Astrocyte (in vitro differentiated cells and primary cell): ENCODE results near the gene KLHL42. TPM values are rescaled to one million over a fixed set of nuclear protein-coding genes. Genes with fewer than 3 reads are reported as not detected.

Experiments
- DNase-seq: peaks from one replicate; pipeline ENCODE4 v3.0.0-alpha.2; 2010; ENCODE audit warnings: low read depth
- FAIRE-seq: peaks from 2 replicates; lab custom pipeline; 2011; peaks lifted over from hg19 to GRCh38; lab: Jason Lieb, UNC
- H2AFZ ChIP-seq: 2 replicates; pipeline ENCODE4 v1.6.0; 2012; ENCODE audit warnings: low read depth, low read length, inconsistent platforms
- H3K27ac ChIP-seq: 2 replicates; pipeline ENCODE4 v1.5.1; 2011; ENCODE audit warnings: low read depth, low read length, inconsistent platforms
- H3K27me3 ChIP-seq: 2 replicates; pipeline ENCODE4 v1.6.0; 2011; ENCODE audit warnings: low read length, inconsistent platforms; ENCODE audit not compliant: insufficient read depth
- H3K36me3 ChIP-seq: 2 replicates; pipeline ENCODE4 v1.5.1; 2011; ENCODE audit warnings: low read length, inconsistent platforms; ENCODE audit not compliant: insufficient read depth
- H3K4me1 ChIP-seq: 2 replicates; pipeline ENCODE4 v1.5.1; 2011; ENCODE audit warnings: low read length, inconsistent platforms; ENCODE audit not compliant: insufficient read depth
- H3K4me2 ChIP-seq: 2 replicates; pipeline ENCODE4 v1.6.0; 2012; ENCODE audit warnings: low read length, inconsistent platforms
- H3K4me3 ChIP-seq: 2 replicates; pipeline ENCODE4 v1.5.1; 2011; ENCODE audit warnings: low read depth, mild to moderate bottlenecking, low read length, inconsistent platforms; ENCODE audit not compliant: insufficient read depth
- H3K79me2 ChIP-seq: 2 replicates; pipeline ENCODE4 v1.6.0; 2012; ENCODE audit warnings: mild to moderate bottlenecking, low read length, inconsistent platforms; ENCODE audit not compliant: insufficient read depth
- H3K9ac ChIP-seq: 2 replicates; pipeline ENCODE4 v1.6.0; 2012; ENCODE audit warnings: mild to moderate bottlenecking, low read length, inconsistent platforms
- H3K9me3 ChIP-seq: 2 replicates; pipeline ENCODE4 v1.5.1; 2012; ENCODE audit warnings: low read depth, mild to moderate bottlenecking, low read length, inconsistent platforms; ENCODE audit not compliant: insufficient read depth
- H4K20me1 ChIP-seq: 2 replicates; pipeline ENCODE4 v1.6.0; 2012; ENCODE audit warnings: low read length, inconsistent platforms; ENCODE audit not compliant: insufficient read depth
- H3K27ac Mint-ChIP-seq: one replicate; pipeline ENCODE4 v1.8.0; 2021; ENCODE audit warnings: mild to moderate bottlenecking, mixed read lengths; ENCODE audit not compliant: unreplicated experiment
- H3K27me3 Mint-ChIP-seq: one replicate; pipeline ENCODE4 v1.8.0; 2021; ENCODE audit warnings: low read depth, mixed read lengths; ENCODE audit not compliant: unreplicated experiment
- H3K36me3 Mint-ChIP-seq: one replicate; pipeline ENCODE4 v1.8.0; 2021; ENCODE audit warnings: low read depth, mixed read lengths; ENCODE audit not compliant: unreplicated experiment
- H3K4me1 Mint-ChIP-seq: one replicate; pipeline ENCODE4 v1.8.0; 2021; ENCODE audit warnings: low read depth, mixed read lengths; ENCODE audit not compliant: unreplicated experiment
- H3K4me3 Mint-ChIP-seq: one replicate; pipeline ENCODE4 v1.8.0; 2021; ENCODE audit warnings: mild to moderate bottlenecking, moderate library complexity, mixed read lengths; ENCODE audit not compliant: unreplicated experiment
- H3K9me3 Mint-ChIP-seq: one replicate; pipeline ENCODE4 v1.8.0; 2021; ENCODE audit warnings: mild to moderate bottlenecking, mixed read lengths; ENCODE audit not compliant: unreplicated experiment
- EZH2 ChIP-seq: IDR thresholded peaks from 2 replicates; pipeline ENCODE4 v1.6.1; 2012; ENCODE audit warnings: mild to moderate bottlenecking, low read length, inconsistent platforms; ENCODE audit not compliant: insufficient read depth
- total RNA-seq: library from RNA; stranded (reverse); gene quantifications from 2 replicates; pipeline ENCODE4 v1.2.1, GENCODE V29; 2021
- TF ChIP-seq, protein P1 (sequence below): IDR thresholded peaks from 2 replicates; pipeline ENCODE4 v1.5.1; 2011; ENCODE audit warnings: low read depth, mild to moderate bottlenecking, inconsistent platforms, low read length, moderate library complexity; ENCODE audit not compliant: insufficient read depth

KLHL42 gene
- total RNA-seq, 1 donor from 2014 or later = 40.8 TPM

DNA sequence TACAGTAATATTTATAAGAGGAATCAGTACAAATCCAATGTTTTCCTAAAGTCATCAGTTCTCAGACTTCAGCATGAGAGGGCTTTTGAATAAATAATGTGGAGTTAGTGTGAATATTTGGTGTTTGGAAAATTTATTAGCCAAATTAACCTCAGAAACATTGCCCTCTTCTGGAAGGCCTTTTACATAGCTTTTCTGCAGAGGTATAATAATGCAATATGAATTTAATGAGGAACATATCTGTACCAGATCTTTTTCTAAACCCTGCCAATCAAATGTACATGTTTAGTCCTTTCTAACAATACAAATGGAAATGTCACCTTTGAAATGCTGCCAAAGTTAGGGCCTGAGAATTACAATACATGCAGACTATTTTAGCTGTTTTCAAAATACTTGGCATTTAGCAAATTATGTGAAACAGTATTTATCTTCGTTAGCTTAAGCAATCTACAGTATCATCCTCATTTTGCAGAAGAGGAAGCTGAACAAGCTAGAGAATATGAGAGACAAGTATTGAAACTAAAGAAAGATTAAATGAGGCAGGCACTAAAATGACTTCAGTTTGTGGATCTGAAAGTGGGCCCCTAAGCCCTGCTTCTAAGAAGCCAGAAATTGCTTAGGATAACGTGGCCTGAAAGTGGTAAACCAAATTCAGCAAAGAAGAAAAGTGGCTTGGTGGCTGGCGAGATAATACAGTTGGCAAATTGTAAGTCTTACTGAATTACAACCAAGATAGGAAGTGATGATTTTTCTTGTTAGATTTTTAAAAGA, 60.4 kb downstream of the KLHL42 start:
- Histone ChIP-seq H3K4me1 (no peaks in the 10 kb centered on the region), H2AFZ (no peak overlapping the region), H3K9me3 (no peaks in the 10 kb centered on the region), H3K9ac (no peak overlapping the region), H3K36me3 (no peaks in the 10 kb centered on the region), H3K27me3 (no peaks in the 10 kb centered on the region), H3K27ac (no peak overlapping the region), H3K4me2 (no peak overlapping the region), H3K79me2 (no peaks in the 10 kb centered on the region), H3K4me3 (no peak overlapping the region), H4K20me1 (no peaks in the 10 kb centered on the region)
- Mint-ChIP-seq H3K4me1 (peaks cover 30% of the 10 kb centered on the region), H3K36me3 (no peaks in the 10 kb centered on the region), H3K27me3 (no peaks in the 10 kb centered on the region), H3K9me3 (peaks cover 2% of the 10 kb centered on the region), H3K4me3 (no peak overlapping the region), H3K27ac (peak overlapping the region; percentile 22)
- no peak for DNase-seq
- no peak for FAIRE-seq
- TF ChIP-seq EZH2 = no peak
- TF ChIP-seq, protein P1, sequence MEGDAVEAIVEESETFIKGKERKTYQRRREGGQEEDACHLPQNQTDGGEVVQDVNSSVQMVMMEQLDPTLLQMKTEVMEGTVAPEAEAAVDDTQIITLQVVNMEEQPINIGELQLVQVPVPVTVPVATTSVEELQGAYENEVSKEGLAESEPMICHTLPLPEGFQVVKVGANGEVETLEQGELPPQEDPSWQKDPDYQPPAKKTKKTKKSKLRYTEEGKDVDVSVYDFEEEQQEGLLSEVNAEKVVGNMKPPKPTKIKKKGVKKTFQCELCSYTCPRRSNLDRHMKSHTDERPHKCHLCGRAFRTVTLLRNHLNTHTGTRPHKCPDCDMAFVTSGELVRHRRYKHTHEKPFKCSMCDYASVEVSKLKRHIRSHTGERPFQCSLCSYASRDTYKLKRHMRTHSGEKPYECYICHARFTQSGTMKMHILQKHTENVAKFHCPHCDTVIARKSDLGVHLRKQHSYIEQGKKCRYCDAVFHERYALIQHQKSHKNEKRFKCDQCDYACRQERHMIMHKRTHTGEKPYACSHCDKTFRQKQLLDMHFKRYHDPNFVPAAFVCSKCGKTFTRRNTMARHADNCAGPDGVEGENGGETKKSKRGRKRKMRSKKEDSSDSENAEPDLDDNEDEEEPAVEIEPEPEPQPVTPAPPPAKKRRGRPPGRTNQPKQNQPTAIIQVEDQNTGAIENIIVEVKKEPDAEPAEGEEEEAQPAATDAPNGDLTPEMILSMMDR = peak; percentile 29

DNA sequence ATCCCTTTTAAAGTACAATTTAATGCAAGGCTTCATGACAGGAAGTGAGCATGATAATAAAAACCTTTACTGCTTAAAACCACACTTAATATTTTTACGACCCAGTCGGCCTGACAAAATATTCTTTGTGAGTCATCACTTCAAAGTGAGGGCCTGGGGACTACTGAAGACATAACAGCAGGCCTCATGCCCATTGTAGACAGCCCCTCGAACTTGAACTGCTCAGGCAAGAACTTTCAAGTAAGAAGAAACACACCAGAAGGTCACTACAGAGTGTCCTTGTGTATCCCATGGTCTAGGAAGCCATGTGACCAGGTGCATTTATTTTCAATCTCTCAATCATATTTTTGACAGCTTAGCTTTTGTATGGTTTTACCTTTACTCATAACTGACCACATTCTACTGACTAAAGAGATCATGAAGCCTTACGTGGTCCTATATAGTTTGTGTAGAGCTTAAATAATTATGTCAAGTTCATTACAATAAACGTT, 61.4 kb downstream of the KLHL42 start:
- DNase-seq = peak; percentile 55
- H3K4me1 Mint-ChIP-seq = peaks cover 30% of the 10 kb centered on the region
- no peak overlapping the region for H3K4me3 ChIP-seq
- no peak overlapping the region for H2AFZ ChIP-seq
- no peak overlapping the region for H3K9ac ChIP-seq
- H4K20me1 ChIP-seq = no peaks in the 10 kb centered on the region
- no peaks in the 10 kb centered on the region for H3K79me2 ChIP-seq
- TF ChIP-seq, protein P1 = no peak
- TF ChIP-seq EZH2 = no peak
- FAIRE-seq = no peak
- H3K27me3 Mint-ChIP-seq = no peaks in the 10 kb centered on the region
- H3K4me3 Mint-ChIP-seq = no peak overlapping the region
- no peaks in the 10 kb centered on the region for H3K36me3 Mint-ChIP-seq
- no peaks in the 10 kb centered on the region for H3K27me3 ChIP-seq
- peak overlapping the region; percentile 0 for H3K4me2 ChIP-seq
- no peaks in the 10 kb centered on the region for H3K36me3 ChIP-seq
- no peaks in the 10 kb centered on the region for H3K9me3 ChIP-seq
- H3K9me3 Mint-ChIP-seq = peaks cover 2% of the 10 kb centered on the region
- no peaks in the 10 kb centered on the region for H3K4me1 ChIP-seq
- H3K27ac Mint-ChIP-seq = peak overlapping the region; percentile 21
- H3K27ac ChIP-seq = no peak overlapping the region

DNA sequence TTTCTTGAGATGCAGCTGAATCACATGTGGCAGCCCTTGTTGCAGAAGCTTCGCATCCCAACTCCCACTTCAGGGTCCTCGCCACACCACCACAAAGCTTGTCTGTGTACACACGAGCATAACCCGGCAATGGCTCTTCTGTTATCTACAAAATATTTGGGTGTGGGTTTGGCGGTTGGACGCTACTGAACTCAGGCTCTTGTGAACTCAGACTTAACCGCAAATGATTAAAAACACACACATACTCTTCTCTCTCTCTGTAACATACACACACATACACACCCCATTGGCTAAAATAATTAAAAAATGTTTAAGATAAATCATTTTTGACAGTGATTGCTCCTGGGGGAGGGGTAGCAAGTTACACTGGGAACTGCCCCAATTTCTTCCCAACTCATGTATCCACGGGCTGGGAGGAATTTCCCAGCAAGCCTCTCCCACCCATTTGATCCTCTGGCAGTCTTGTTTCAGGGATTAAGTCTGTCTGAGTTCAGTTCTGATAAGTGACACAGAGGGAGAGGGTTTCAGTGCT, 63.7 kb downstream of the KLHL42 start:
- Mint-ChIP-seq H3K4me3 (no peak overlapping the region), H3K9me3 (peaks cover 15% of the 10 kb centered on the region), H3K27ac (peak overlapping the region; percentile 89), H3K36me3 (no peaks in the 10 kb centered on the region), H3K4me1 (peaks cover 30% of the 10 kb centered on the region), H3K27me3 (no peaks in the 10 kb centered on the region)
- H4K20me1 ChIP-seq = no peaks in the 10 kb centered on the region
- no peaks in the 10 kb centered on the region for H3K9me3 ChIP-seq
- H3K27ac ChIP-seq = no peak overlapping the region
- no peaks in the 10 kb centered on the region for H3K79me2 ChIP-seq
- no peaks in the 10 kb centered on the region for H3K36me3 ChIP-seq
- no peak for FAIRE-seq
- no peak for TF ChIP-seq EZH2
- TF ChIP-seq, protein P1 = no peak
- H3K27me3 ChIP-seq = no peaks in the 10 kb centered on the region
- H3K4me3 ChIP-seq = no peak overlapping the region
- no peaks in the 10 kb centered on the region for H3K4me1 ChIP-seq
- DNase-seq = peak; percentile 95
- no peak overlapping the region for H3K9ac ChIP-seq
- H3K4me2 ChIP-seq = no peak overlapping the region
- H2AFZ ChIP-seq = no peak overlapping the region
